B cell (primary cell): ENCODE data around the gene ABI3BP. TPM values are rescaled to one million over a fixed set of nuclear protein-coding genes. Genes with fewer than 3 reads are reported as not detected.

Experiments
- ATAC-seq: fragments of 200-7000 bp; cut with Tn5 transposase; one replicate; pipeline ENCODE4 v1.10.0; 2021; ENCODE audit warnings: low read depth, mild to moderate bottlenecking, moderate number of reproducible peaks, moderate library complexity
- CTCF ChIA-PET: fragments of 350-600 bp; sonication (Branson Sonifier 250); formaldehyde crosslinking; loops from one replicate; lab custom pipeline; 2021; ENCODE audit warnings: antibody characterized with exemption, inconsistent platforms; lab: Charles Lee
- POLR2A ChIA-PET: fragments of 350-600 bp; sonication (Branson Sonifier 250); formaldehyde crosslinking; loops from one replicate; lab custom pipeline; 2021; ENCODE audit warnings: antibody characterized with exemption; lab: Charles Lee
- DNase-seq: peaks from one replicate; pipeline ENCODE4 v3.0.0; 2013
- H2AFZ ChIP-seq: 2 replicates; pipeline ENCODE4 v1.6.1; 2012; ENCODE audit warnings: mild to moderate bottlenecking, low read depth, low read length; ENCODE audit not compliant: insufficient read depth, poor library complexity, severe bottlenecking
- H3K27ac ChIP-seq, 2 donors: 1 replicate in 1 of 2; 2 replicates in 1 of 2; pipeline ENCODE4 v1.5.1; 2012 to 2013; ENCODE audit warnings: low read length in 2 of 2, mild to moderate bottlenecking in 2 of 2, moderate library complexity in 1 of 2
- H3K27me3 ChIP-seq, 4 experiments: fragments of 200-600 bp in 1 of 4; sonication (generic) in 1 of 4; replicated peaks in 1 of 4; 1 replicate in 2 of 4; 2 replicates in 2 of 4; pipeline versions ENCODE4 v1.6.1 to v1.7.0; 2013 to 2016; ENCODE audit warnings: low read length in 3 of 4, mild to moderate bottlenecking in 2 of 4, mixed read lengths in 1 of 4, moderate library complexity in 1 of 4; ENCODE audit not compliant: insufficient read depth in 4 of 4, control insufficient read depth in 3 of 4; ENCODE audit errors: control extremely low read depth in 1 of 4
- H3K36me3 ChIP-seq, 2 experiments: replicated peaks in 1 of 2; 1 replicate in 1 of 2; 2 replicates in 1 of 2; pipeline versions ENCODE4 v1.6.1 to v1.7.1; 2013; ENCODE audit warnings: low read length in 1 of 2; ENCODE audit not compliant: insufficient read depth in 2 of 2, control insufficient read depth in 1 of 2; ENCODE audit errors: control extremely low read depth in 1 of 2, extremely low read depth in 1 of 2
- H3K4me1 ChIP-seq, 2 donors: fragments of 200-600 bp in 1 of 2; sonication (generic) in 1 of 2; 1 replicate in 1 of 2; 2 replicates in 1 of 2; pipeline versions ENCODE4 v1.5.1 to v1.6.1; 2013 to 2017; ENCODE audit warnings: low read length in 2 of 2; ENCODE audit not compliant: control insufficient read depth in 2 of 2, insufficient read depth in 2 of 2
- H3K4me2 ChIP-seq: replicated peaks from 2 replicates; pipeline ENCODE3; 2012; ENCODE audit warnings: mild to moderate bottlenecking, low read depth, low read length; ENCODE audit not compliant: poor library complexity, severe bottlenecking
- H3K4me3 ChIP-seq, 5 experiments: fragments of 200-600 bp in 1 of 5; sonication (generic) in 1 of 5; 1 replicate in 3 of 5; 2 replicates in 2 of 5; pipeline versions ENCODE4 v1.5.1 to v1.7.0; 2011 to 2016; ENCODE audit warnings: low read length in 4 of 5, mild to moderate bottlenecking in 4 of 5, low read depth in 2 of 5, control low read depth in 1 of 5, moderate library complexity in 1 of 5; ENCODE audit not compliant: insufficient read depth in 1 of 5; ENCODE audit errors: control extremely low read depth in 1 of 5, extremely low read depth in 1 of 5
- H3K79me2 ChIP-seq: fragments of 200-600 bp; sonication (generic); one replicate; pipeline ENCODE4 v1.6.0; 2016; ENCODE audit warnings: low read length; ENCODE audit not compliant: control insufficient read depth, insufficient read depth
- H3K9ac ChIP-seq: fragments of 200-600 bp; sonication (generic); 2 replicates; pipeline ENCODE4 v1.6.1; 2017; ENCODE audit warnings: mild to moderate bottlenecking, low read length, moderate library complexity
- H3K9me3 ChIP-seq, 3 donors: one replicate each; pipeline versions ENCODE4 v1.6.1 to v1.7.1; 2013; ENCODE audit warnings: low read length in 2 of 3; ENCODE audit not compliant: control insufficient read depth in 2 of 3, insufficient read depth in 1 of 3; ENCODE audit errors: control extremely low read depth in 1 of 3
- H4K20me1 ChIP-seq: 2 replicates; pipeline ENCODE4 v1.6.0; 2012; ENCODE audit warnings: mild to moderate bottlenecking, low read length; ENCODE audit not compliant: insufficient read depth, control insufficient read depth, poor library complexity, severe bottlenecking
- H3K27ac Mint-ChIP-seq: one replicate; pipeline ENCODE4 v1.8.0; 2021; ENCODE audit warnings: mixed read lengths
- H3K27me3 Mint-ChIP-seq: one replicate; pipeline ENCODE4 v1.8.0; 2021; ENCODE audit warnings: mixed read lengths
- H3K4me1 Mint-ChIP-seq: one replicate; pipeline ENCODE4 v1.8.0; 2021; ENCODE audit warnings: mixed read lengths
- H3K4me3 Mint-ChIP-seq: one replicate; pipeline ENCODE4 v1.8.0; 2021; ENCODE audit warnings: mixed read lengths
- H3K9me3 Mint-ChIP-seq: one replicate; pipeline ENCODE4 v1.8.0; 2022; ENCODE audit warnings: mixed read lengths; ENCODE audit not compliant: insufficient read depth
- CTCF ChIP-seq: fragments of 200-600 bp; IDR thresholded peaks from one replicate; pipeline ENCODE4 v1.8.0; 2022; ENCODE audit warnings: antibody characterized with exemption, mild to moderate bottlenecking
- EZH2 ChIP-seq: IDR thresholded peaks from 2 replicates; pipeline ENCODE4 v1.6.1; 2012; ENCODE audit warnings: borderline replicate concordance, low read depth, mild to moderate bottlenecking, moderate library complexity, low read length; ENCODE audit not compliant: insufficient read depth, poor library complexity, severe bottlenecking
- WGBS: methylation state at CpG from one replicate; pipeline ENCODE4 v1.1.5; 2013; ENCODE audit warnings: missing lambda C conversion rate; ENCODE audit not compliant: insufficient coverage; 5-methylcytosine and 5-hydroxymethylcytosine counted together
- intact Hi-C: fragments of 100-400 bp; cut with micrococcal nuclease; formaldehyde crosslinking; loops from one replicate; pipeline ENCODE4 v1.10.0; 2022
- polyA plus RNA-seq: library from polyadenylated mRNA; depleted of rRNA; stranded (reverse); fragments of >200 nt; gene quantifications from 2 replicates; pipeline ENCODE4 v1.2.3, GENCODE V29; 2012
- total RNA-seq, 2 donors: library from RNA; stranded (reverse); fragments of 120-200 nt in 1 of 2; gene quantifications; 1 replicate in 1 of 2; 2 replicates in 1 of 2; pipeline versions ENCODE4 v1.2.3 to v1.2.4, GENCODE V29; 2013 to 2022

The ABI3BP gene
- total and polyA plus RNA-seq, 2 donors (not counting 1 experiment from before 2014, with no cell fraction given) = not detected

- no peak for TF ChIP-seq EZH2
- TF ChIP-seq CTCF = no peak
- Histone ChIP-seq H3K79me2 (no peaks in the 10 kb centered on the region), H3K9ac (no peak overlapping the region), H3K4me2 (no peak overlapping the region), H2AFZ (no peak overlapping the region), H3K4me1 (no peaks in the 10 kb centered on the region), H3K27ac (no peak overlapping the region), H3K27me3 (no peaks in the 10 kb centered on the region), H3K4me3 (no peak overlapping the region), H4K20me1 (no peaks in the 10 kb centered on the region), H3K36me3 (no peaks in the 10 kb centered on the region), H3K9me3 (no peaks in the 10 kb centered on the region)
- WGBS = 100% methylated on average over 1 of the region's 2 CpGs
- intact Hi-C loops = no loop called here
- DNase-seq (no peak), ATAC-seq (no peak)
- POLR2A ChIA-PET = no interaction called here
- Mint-ChIP-seq H3K9me3 (peaks cover 3% of the 10 kb centered on the region), H3K4me3 (no peak overlapping the region), H3K27ac (no peak overlapping the region), H3K4me1 (no peaks in the 10 kb centered on the region), H3K27me3 (no peaks in the 10 kb centered on the region)
- CTCF ChIA-PET = no interaction called here
Observed at GRCh38 chr3:100776097-100776729, 217.0 kb downstream of the ABI3BP start.

- H3K9me3 Mint-ChIP-seq = peaks cover 3% of the 10 kb centered on the region
- ATAC-seq = no peak
- Histone ChIP-seq H3K9me3 (no peaks in the 10 kb centered on the region), H3K4me1 (no peaks in the 10 kb centered on the region), H2AFZ (no peak overlapping the region), H3K79me2 (no peaks in the 10 kb centered on the region), H3K9ac (no peak overlapping the region), H3K4me2 (no peak overlapping the region), H3K4me3 (no peak overlapping the region), H3K36me3 (no peaks in the 10 kb centered on the region), H4K20me1 (no peaks in the 10 kb centered on the region), H3K27me3 (no peaks in the 10 kb centered on the region), H3K27ac (no peak overlapping the region)
- DNase-seq = no peak
- no peak overlapping the region for H3K27ac Mint-ChIP-seq
- no peak for TF ChIP-seq CTCF
- no peak for TF ChIP-seq EZH2
- no peaks in the 10 kb centered on the region for H3K4me1 Mint-ChIP-seq
- intact Hi-C loops = no loop called here
- H3K4me3 Mint-ChIP-seq = no peak overlapping the region
- POLR2A ChIA-PET = no interaction called here
- CTCF ChIA-PET = no interaction called here
- no peaks in the 10 kb centered on the region for H3K27me3 Mint-ChIP-seq
Observed at GRCh38 chr3:100775669-100776068, 217.6 kb downstream of the ABI3BP start.
